Measurements from ENCODE around the gene PFKP.
"Not testable (repeated sequence)": the region's sequence is repeated elsewhere in the genome, so short reads cannot be mapped to it uniquely, and the experiment has no call there.

The PFKP gene

DNA sequence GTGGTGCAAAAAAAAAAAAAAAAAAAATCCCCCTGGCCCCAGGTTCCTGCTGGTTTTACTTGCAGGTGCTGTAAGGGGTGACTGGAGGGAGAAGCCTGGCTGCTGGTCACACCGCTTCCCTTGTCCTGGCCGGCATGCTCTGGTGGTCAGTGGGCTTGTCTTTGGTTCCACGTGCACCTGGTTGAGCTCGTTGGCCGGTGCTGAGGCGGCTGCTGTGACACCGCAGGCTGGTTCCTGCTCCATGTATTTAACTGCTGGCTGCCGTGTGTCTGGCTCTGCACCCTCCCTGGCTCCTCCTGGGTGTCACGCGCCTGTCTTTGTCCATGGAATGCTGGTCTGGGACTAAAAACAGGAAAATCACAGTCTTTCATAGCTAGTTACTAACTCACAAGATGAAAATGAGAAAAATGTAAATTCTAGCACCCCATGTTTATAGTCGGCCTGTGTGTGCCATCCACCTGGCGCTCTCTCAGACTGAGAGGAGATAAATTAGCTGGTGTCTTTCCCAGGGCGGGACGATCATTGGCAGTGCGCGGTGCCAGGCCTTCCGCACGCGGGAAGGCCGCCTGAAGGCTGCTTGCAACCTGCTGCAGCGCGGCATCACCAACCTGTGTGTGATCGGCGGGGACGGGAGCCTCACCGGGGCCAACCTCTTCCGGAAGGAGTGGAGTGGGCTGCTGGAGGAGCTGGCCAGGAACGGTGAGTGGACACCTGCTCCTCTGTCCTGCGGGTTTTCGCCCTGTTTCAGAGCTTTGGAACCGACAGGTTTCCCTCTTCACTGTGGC, 33.7 kb downstream of the PFKP start:
- DNase-seq, result no peak

DNA sequence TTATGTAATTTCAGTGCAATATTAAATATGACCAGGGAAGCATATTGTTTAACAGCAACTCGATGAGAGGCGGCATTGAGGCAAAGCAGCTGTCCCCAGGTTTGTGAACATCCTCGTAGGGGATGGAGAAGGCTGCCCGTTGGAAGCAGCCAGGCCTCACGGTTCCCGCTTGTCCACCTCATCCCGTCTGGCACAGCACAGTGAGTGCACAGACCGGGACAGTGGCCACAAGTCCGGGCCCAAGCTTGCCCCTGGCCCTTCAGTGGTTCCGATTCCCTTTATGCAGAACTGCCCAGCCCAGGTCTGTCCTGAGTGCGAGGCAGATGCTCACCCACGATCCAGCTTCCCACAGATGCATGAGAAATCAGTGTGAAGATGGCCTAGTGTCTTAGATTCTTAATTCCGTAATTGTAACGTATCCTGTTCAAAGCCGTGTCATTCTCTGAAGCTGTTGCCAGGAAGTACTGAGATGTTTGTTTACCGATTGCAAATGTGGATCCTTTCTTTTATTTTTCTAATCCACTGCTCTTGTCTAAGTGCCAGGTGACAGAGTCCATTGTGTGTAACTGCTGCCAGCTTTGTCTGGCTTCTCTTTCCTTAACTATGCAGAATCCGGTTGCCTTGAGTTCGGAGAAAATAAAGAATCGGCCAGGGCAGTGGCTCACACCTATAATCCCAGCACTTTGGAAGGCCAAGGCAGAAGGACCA, 35.5 kb downstream of the PFKP start:
- DNase-seq, result no peak

DNA sequence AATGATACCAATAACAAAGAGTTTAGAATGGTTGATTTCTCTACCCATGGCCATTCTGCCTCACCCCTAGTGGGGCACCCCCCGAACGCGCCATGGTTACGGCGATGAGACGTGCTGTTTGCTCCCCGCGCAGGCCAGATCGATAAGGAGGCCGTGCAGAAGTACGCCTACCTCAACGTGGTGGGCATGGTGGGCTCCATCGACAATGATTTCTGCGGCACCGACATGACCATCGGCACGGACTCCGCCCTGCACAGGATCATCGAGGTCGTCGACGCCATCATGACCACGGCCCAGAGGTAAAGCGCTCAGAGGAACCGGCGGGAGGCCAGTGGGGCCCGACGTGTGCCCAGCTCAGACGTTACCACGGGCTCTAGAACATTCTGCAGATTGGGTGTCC, 36.3 kb downstream of the PFKP start:
- no peak for DNase-seq

DNA sequence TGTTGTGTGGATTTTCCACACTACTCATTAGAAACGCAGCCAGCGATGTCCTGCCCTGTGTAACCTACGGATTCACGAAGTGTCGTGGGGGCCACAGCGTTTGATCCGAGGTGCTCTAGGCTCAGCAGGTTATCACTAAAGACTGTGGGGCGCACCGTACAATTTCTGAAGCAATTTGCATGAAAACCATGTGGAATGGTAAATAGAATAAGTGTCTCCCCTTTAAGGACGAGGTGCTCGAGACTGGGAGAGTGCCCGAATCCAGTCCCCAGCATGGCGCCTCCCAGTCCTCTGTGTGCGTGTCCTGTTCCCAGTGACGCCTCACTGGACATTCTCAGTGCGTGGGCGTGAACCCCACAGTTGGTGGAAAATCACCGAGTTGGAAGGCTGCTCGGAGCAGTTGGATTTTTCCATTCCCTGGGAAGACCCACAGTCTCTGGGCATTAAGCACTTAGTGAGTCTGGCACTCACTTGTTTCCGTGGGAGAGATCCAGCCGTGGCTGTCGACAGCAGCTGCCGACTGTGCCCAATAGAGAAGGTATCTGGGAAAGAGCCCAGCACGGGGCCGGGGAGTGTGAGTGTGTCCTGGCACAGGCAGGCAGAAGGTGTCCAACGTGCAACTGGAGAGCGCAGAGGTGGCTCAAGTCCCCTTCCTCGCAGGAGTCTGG, 37.0 kb downstream of the PFKP start:
- DNase-seq, result no peak

DNA sequence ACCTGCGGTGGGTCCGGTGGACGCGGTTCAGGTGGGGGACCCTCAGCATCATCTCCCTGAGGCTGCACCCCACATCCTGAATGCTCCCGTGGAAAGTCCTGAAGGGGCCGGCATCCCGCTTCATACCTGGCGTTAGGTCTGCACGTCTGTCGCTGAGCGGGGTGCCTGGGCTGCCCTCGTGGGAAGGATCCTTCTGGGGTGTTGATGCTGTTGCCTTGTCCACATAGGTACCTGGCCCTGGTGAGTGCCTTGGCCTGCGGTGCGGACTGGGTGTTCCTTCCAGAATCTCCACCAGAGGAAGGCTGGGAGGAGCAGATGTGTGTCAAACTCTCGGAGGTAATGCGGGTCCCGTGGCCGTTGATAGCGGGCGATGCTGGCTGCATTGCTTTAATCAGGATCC, 37.8 kb downstream of the PFKP start:
- DNase-seq, result no peak

DNA sequence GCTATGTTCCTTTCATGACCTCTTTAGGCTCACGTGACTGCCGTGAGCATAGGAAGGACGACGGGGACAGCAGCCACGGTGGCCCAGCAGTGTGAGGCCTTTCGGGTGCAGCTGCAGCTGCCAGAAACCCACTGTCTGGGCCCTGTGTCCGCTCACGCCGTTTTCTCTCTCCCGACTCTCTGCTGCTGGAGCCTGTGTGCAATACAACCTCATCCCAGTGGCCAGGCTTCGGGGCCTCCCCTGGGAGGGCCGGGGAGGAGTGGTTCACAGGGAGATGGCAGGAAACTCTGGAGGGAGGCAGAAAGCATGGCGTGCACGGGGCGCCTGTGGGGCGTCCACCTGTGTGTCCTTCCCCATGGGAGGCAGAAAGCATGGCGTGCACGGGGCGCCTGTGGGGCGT, 38.6 kb downstream of the PFKP start:
- DNase-seq, result no peak

DNA sequence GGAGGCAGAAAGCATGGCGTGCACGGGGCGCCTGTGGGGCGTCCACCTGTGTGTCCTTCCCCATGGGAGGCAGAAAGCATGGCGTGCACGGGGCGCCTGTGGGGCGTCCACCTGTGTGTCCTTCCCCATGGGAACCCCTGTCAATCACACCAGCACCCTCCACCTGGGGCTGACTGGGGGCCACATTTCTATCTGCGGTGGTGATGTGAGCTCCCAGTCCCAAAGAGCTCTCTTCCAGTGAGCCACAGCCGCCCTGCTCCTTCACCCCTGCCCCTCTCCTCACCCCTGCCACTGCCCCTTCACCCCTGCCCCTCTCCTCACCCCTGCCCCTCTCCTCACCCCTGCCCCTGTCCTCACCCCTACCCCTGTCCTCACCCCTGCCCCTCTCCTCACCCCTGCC, 39.0 kb downstream of the PFKP start:
- not testable (repeated sequence) for DNase-seq

DNA sequence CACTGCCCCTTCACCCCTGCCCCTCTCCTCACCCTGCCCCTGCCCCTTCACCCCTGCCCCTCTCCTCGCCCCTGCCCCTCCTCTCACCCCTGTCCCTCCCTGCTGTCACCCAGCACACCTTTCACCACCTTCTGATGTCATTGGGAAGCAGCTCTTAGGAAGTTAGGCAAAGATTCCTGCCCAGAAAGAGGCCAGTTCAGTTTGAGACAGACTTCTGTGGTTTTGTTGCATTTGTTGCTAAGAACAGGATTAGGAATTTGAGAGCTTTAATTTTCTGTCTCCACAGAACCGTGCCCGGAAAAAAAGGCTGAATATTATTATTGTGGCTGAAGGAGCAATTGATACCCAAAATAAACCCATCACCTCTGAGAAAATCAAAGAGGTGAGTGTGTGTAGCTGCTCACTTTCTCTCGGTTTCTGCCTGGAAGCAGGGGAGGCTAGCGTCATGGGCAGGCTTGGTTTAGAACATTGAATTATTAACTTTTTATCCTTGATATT, 39.6 kb downstream of the PFKP start:
- DNase-seq, result no peak

DNA sequence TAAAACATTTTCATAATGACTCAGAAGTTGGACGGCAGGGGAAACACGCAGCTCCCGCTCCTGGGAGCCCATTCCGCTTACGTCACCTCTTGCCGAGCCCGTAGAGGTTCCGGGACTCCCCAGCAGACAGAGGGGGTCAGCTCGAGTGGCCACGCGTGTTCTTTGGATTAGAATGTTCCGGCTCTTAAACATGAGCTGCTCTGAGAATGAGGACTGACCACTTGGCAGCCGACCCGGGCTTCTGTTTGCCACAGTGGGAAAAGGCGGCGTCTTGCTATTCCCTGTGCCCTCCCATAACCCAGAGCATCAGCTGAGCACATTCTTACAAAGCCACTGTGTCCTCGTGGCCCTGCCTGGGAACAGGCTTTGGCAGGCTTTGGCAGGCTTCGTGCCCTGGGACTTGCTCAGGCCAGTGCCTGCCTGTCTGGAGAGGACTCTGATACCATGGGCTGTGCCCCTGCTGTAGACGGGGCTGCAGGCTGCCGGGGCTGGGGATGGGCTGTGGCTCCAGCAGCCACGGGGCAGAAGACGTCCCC, 40.1 kb downstream of the PFKP start:
- DNase-seq, result no peak

DNA sequence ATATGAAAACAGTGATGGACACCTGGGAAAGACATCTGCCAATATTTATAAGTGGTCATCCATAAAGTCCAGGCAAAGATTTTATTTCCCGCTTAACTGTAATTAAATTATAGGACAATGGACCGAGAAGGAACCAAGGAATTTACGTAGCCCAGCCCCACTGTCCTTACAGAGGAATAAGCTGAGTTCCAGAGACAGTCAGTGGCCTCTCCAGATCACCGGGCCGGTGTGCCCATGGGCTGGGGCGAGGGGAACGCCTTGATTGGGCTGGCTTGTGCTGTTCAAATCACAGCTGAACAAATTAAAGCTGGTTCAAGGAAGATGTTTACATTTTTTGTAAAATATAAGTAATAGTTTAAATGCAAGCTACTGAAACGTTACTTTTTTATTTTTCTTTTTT, 40.7 kb downstream of the PFKP start:
- no peak for DNase-seq

DNA sequence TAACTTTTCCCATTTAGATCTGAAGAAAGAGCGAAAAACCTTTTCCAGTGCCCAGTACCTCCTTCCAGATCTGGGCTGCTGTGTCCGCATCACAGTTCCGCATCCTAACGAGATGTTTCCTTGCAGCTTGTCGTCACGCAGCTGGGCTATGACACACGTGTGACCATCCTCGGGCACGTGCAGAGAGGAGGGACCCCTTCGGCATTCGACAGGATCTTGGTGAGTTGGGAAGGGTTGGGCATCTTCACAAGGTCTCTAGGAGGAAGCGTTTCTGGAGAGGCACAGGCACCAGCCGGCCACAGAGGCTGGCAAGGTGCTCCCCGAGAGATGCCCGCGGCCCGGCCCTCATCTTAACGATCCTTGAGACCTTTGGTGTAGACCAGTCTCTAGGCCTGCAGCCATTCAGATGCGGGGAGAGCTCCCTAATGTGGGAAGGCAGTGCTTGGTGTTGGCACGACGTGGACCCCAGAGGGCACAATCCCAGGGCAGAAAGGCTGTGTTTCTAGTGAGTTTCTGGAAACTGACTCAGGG, 41.3 kb downstream of the PFKP start:
- DNase-seq, result no peak

DNA sequence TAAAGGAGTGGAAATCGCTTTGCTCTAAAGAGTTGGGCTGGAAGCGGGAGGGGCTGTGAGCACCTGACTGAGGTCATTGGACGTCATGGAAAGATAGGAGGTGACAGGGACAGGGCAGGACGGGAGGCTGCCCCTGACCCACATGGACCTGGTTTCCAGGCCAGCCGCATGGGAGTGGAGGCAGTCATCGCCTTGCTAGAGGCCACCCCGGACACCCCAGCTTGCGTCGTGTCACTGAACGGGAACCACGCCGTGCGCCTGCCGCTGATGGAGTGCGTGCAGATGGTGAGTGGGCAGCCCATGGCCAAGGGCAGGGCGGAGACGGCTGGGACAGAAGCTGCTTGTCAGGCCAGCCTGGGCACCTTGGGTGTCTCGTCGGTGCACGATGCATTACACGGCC, 41.8 kb downstream of the PFKP start:
- DNase-seq, result no peak

DNA sequence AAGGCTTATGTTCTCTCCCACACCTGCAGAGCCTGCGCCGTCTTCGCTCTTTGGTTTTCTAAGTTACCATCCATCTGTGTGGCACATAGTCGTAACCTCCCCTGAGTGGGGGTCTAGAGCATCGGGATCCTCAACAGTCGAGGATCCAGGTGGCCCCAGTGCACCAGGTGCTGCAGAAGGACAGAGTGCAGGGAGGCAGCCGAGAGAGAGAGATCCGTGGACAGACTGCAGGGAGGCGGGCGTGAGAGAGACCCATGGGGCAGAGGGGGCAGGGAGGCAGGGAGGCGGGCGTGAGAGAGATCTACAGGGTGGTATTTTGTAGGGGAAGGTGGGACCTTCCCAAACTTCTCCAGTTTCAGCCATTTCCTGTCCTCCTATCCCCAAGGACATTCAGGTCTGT, 42.3 kb downstream of the PFKP start:
- DNase-seq, result no peak

DNA sequence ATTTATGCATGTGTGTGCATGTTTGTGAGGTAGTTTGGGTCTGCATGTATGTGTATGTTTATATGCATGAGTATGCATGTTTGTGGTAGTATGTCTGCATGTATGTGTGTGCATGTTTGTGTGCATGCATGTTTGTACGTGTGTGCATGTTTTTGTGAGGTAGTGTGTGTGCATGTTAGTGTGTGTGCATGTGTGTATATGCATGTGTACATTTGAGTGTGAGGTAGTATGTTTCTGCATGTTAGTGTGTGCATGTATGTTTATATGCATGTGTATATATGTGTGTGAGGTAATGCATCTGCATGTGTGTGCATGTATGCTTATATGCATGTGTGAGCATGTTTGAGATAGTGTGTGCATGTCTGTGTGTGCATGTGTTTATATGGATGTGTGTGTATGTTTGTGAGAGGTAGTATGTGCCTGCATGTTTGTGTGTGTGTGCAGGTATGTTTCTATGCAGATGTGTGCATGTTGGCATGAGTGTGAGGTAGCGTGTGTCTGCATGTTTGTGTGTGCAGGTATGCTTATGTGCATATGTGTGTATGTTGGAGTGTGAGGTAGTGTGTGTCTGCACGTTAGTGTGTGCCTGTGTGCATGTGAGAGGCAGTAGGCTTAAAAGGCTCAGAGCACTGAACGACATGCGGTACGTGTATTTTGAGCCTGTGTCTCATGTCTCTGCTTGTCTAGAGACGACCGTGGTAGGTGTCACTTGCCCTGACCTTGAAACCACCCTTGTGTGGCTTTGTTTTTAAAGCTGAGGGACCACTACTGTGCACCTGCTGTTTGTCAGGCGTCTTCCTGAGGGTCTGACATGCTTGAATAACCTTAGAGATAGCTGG, 43.7 kb downstream of the PFKP start:
- no peak for DNase-seq

DNA sequence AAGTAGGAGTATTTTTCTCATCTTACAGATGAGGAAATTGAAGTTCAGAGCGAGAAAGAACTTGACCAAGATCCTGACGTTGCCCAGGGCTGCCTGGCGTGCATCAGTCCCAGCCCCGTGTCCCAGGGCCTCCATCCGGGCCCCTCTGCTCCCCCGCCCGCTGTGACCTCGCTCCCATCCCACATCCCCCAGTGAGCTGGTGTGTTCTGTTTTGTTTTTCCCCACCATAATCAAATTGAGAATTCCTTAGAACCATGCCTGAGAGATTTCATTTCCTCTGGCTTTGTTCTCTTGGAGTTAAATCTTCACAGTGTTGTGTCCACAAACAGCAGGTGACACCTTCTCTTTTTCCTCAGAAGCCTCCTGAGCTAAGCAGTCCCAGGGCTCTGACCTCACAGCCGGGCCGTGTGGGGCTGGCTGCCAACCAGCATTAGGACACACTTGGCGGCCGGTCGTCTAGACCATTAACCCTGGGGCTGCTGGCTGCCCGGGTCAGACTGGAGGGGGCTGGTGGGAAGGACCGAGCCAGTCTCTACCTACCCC, 44.3 kb downstream of the PFKP start:
- no peak for DNase-seq

DNA sequence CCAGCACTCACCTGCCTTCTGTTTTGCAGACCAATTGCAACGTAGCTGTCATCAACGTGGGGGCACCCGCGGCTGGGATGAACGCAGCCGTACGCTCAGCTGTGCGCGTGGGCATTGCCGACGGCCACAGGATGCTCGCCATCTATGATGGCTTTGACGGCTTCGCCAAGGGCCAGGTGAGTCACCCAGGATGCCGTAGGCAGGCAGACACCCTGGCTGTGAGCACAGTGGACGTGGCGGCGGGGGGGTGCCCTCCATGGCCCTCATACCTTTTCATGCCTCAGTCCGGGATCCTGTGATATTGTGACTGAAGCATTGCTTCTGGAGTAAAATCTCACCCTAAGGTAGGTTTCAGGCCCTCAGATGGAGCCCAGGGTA, 46.0 kb downstream of the PFKP start:
- no peak for DNase-seq

DNA sequence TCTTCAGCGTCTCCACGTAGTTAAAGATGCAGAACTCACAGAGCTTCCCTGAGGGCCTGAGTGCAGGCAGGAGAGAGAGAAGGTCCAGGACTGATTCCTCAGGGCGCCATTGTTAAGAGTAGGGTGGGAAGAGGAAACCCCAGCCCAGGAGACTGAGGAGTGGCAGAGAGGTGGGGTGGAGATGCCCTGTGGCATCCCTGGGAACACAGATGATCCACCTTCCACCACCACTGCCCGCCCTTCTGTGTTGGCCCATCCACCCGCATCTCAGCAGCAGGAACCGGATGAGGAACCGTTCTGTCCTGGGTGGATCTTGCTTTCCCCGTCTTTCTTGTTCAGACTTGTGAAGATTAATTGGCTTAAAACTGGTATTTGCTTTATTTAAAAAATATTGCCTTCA, 48.3 kb downstream of the PFKP start:
- no peak for DNase-seq

DNA sequence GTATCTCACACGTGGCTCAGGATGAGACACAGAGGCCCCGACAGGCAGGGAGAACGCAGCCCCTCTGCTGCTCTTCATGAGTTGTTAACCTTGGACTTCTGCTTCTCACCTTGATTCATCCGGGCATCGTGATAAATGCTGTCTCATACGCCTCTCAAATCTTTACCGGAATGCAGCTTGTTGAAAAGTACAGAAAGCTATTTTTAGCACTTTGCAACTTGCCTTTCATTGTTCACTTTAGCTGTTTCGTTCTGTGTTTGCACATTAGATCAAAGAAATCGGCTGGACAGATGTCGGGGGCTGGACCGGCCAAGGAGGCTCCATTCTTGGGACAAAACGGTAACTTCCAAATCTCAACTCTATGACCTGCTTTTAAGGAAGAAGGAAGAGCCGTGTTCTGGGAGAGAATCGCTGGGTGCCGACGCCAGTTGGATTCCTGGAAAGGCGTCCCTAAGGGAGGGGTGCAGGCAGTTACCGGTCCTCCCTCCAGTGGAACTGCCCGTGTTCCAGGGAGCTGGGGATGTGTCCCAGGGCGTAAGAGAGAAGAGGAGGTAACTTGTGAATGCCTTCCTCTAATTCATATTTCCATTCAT, 49.3 kb downstream of the PFKP start:
- no peak for DNase-seq

DNA sequence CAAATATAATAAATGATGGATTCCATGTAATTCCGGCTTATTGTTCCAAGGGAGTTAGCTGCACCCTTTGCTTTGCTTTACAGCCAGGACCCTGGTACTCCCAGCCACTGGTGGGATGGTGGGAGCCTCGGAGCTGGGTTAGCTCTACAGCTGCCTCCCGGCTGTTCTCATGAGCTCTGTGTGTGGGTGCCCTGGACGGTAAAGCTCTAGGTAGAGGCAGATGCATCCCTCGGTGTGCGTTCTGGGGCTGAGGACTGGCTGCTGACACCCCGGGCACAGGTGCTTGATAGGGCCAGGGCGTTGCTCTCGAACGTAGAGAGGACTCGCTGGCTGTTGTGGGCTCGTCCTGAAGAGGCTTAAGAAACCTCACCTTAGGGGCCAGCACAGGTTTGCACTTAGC, 50.1 kb downstream of the PFKP start:
- DNase-seq, result no peak

DNA sequence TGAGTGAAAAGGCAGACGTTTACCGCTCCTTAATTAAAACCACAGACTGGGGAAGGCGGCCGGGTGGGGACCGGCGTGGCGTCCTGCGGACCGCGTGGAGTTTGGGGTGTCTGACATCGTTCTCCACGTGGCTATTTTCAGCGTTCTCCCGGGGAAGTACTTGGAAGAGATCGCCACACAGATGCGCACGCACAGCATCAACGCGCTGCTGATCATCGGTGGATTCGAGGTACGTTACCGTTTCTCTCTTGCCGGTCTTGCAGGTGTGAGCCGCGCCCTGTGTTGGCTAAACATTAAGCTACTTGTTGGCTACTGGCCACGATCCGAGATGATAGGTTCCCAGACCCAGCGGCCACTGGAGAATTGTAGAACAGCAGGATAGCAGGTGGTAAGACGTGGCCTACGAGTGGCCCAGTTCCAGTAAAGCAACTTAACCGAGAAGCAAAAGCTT, 51.3 kb downstream of the PFKP start:
- DNase-seq, result no peak

DNA sequence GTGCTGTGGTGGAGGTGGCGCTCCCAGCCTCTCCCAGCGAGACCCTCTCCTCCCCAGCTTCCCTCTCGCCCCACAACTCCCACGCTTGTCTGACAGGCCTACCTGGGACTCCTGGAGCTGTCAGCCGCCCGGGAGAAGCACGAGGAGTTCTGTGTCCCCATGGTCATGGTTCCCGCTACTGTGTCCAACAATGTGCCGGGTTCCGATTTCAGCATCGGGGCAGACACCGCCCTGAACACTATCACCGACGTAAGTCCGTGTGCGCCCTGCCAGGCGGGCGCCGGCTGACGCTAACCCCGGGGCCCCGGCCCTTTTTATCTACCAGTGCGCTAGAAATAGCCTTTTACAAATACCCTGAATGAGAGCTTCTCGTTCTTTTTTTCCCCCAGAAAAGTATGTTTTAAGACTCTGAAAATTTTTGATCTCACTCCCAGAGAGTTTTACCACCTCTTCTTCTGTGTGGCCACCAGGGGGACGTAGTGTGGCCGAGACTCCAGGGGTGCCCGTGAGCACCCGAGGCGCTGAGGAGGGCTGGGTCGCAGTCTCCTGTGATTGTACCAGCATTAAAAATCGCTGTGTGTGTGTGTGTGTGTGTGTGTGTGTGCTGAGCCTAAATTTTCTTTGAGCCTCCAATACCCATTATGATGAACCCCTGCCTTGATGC, 52.6 kb downstream of the PFKP start:
- no peak for DNase-seq
